ENCODE data around the gene SLC23A3. TPM values are rescaled to one million over a fixed set of nuclear protein-coding genes. Genes with fewer than 3 reads are reported as not detected.

The SLC23A3 gene
- total and polyA plus RNA-seq, 9 of the 15 experiments (the other 6 are each of a cell fraction or from before 2014, with no cell fraction given), result 0.06 to 0.64 (median 0.16) TPM

DNA sequence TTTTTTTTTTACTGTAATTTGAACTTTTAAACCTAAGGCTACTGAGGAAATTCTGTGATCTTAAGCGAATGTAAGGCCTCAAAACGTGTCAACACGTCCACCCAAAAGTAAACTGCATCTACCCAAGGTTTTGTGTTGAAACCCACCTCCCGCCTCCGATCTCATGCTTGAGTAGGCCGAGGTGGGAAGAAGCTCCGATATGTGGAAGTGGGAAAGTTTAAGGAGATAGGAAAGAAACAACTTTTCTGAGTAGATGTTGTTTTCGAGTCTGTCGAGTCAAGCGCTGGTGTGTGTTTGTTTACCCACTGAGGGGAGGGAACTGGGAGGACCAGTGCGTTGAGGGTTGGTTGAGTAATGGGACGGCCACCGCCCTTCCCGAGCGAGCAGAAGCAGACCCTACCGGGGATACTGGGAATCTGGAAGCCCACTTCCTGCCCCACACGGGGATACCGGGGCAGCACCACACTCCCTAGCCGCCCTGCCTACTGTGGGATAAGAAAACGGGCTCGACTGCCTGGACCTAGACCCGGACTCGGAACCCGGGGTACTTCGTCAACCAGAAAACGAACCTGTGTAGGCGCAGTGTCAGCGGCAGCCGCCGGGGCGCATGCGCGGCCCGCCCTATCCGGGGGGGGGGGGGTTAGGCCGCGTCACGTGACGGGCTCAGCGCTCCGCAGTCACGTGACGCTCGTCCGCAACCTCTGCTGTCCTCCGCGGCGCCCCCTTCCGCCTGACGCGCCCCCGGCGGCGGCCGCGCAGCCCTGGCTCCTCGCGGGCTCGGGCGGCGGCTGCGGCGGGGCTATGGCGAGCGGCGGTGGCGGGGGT is 7.9 kb upstream of the SLC23A3 start, which contains the start of gene RETREG2 (continued):
- TF ChIP-seq, protein P1, sequence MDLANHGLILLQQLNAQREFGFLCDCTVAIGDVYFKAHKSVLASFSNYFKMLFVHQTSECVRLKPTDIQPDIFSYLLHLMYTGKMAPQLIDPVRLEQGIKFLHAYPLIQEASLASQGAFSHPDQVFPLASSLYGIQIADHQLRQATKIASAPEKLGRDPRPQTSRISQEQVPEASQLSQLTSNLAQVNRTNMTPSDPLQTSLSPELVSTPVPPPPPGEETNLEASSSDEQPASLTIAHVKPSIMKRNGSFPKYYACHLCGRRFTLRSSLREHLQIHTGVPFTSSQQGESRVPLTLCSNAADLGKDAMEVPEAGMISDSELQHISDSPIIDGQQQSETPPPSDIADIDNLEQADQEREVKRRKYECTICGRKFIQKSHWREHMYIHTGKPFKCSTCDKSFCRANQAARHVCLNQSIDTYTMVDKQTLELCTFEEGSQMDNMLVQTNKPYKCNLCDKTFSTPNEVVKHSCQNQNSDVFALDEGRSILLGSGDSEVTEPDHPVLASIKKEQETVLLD (IDR thresholded peaks at IDR 0.05), result peak; percentile 56; the same call in 1 of the 2 replicates
- TF ChIP-seq GABPB1 (CRISPR knock-in tag; IDR thresholded peaks at IDR 0.05), result peak; percentile 40; the same call in 1 of the 2 replicates
- peak; percentile 72 for TF ChIP-seq POLR2AphosphoS5 (IDR thresholded peaks at IDR 0.05; ENCODE audit: control insufficient read depth, insufficient read depth, low read depth, low read length)
- no peak for TF ChIP-seq HLTF (IDR thresholded peaks at IDR 0.05)
- no peak for TF ChIP-seq JUNB (CRISPR knock-in tag; conservative IDR thresholded peaks at IDR 0.05)
- TF ChIP-seq GABPA (tag; conservative IDR thresholded peaks at IDR 0.05; ENCODE audit: low read depth), result peak; percentile 71
- TF ChIP-seq ZNF140 (CRISPR knock-in tag; IDR thresholded peaks at IDR 0.05), result no peak
- TF ChIP-seq NR2C1 (IDR thresholded peaks at IDR 0.05), result no peak
- no peak for TF ChIP-seq NR2C1 (tag; IDR thresholded peaks at IDR 0.05)
- TF ChIP-seq, protein P2, sequence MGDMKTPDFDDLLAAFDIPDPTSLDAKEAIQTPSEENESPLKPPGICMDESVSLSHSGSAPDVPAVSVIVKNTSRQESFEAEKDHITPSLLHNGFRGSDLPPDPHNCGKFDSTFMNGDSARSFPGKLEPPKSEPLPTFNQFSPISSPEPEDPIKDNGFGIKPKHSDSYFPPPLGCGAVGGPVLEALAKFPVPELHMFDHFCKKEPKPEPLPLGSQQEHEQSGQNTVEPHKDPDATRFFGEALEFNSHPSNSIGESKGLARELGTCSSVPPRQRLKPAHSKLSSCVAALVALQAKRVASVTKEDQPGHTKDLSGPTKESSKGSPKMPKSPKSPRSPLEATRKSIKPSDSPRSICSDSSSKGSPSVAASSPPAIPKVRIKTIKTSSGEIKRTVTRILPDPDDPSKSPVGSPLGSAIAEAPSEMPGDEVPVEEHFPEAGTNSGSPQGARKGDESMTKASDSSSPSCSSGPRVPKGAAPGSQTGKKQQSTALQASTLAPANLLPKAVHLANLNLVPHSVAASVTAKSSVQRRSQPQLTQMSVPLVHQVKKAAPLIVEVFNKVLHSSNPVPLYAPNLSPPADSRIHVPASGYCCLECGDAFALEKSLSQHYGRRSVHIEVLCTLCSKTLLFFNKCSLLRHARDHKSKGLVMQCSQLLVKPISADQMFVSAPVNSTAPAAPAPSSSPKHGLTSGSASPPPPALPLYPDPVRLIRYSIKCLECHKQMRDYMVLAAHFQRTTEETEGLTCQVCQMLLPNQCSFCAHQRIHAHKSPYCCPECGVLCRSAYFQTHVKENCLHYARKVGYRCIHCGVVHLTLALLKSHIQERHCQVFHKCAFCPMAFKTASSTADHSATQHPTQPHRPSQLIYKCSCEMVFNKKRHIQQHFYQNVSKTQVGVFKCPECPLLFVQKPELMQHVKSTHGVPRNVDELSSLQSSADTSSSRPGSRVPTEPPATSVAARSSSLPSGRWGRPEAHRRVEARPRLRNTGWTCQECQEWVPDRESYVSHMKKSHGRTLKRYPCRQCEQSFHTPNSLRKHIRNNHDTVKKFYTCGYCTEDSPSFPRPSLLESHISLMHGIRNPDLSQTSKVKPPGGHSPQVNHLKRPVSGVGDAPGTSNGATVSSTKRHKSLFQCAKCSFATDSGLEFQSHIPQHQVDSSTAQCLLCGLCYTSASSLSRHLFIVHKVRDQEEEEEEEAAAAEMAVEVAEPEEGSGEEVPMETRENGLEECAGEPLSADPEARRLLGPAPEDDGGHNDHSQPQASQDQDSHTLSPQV (IDR thresholded peaks at IDR 0.05), result 0 out of 2 replicates have a peak, but pooled peaks have one; percentile 27
- TF ChIP-seq HMGN3 (IDR thresholded peaks at IDR 0.05; ENCODE audit: borderline replicate concordance, extremely low read depth, insufficient read length, low read depth, low read length), result peak; percentile 58
- TF ChIP-seq TFE3 (CRISPR knock-in tag; IDR thresholded peaks at IDR 0.05), result peak; percentile 99
- peak; percentile 73; the same call in 1 of the 2 replicates for TF ChIP-seq NFRKB (IDR thresholded peaks at IDR 0.05; ENCODE audit: low read depth)
- TF ChIP-seq KLF6 (CRISPR knock-in tag; IDR thresholded peaks at IDR 0.05; ENCODE audit: borderline replicate concordance), result peak; percentile 97
- TF ChIP-seq RFX5 (IDR thresholded peaks at IDR 0.05; ENCODE audit: low read depth, low read length), result no peak
- TF ChIP-seq, protein P3, sequence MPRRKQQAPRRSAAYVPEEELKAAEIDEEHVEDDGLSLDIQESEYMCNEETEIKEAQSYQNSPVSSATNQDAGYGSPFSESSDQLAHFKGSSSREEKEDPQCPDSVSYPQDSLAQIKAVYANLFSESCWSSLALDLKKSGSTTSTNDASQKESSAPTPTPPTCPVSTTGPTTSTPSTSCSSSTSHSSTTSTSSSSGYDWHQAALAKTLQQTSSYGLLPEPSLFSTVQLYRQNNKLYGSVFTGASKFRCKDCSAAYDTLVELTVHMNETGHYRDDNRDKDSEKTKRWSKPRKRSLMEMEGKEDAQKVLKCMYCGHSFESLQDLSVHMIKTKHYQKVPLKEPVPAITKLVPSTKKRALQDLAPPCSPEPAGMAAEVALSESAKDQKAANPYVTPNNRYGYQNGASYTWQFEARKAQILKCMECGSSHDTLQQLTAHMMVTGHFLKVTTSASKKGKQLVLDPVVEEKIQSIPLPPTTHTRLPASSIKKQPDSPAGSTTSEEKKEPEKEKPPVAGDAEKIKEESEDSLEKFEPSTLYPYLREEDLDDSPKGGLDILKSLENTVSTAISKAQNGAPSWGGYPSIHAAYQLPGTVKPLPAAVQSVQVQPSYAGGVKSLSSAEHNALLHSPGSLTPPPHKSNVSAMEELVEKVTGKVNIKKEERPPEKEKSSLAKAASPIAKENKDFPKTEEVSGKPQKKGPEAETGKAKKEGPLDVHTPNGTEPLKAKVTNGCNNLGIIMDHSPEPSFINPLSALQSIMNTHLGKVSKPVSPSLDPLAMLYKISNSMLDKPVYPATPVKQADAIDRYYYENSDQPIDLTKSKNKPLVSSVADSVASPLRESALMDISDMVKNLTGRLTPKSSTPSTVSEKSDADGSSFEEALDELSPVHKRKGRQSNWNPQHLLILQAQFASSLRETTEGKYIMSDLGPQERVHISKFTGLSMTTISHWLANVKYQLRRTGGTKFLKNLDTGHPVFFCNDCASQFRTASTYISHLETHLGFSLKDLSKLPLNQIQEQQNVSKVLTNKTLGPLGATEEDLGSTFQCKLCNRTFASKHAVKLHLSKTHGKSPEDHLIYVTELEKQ (CRISPR knock-in tag; IDR thresholded peaks at IDR 0.05), result no peak
- TF ChIP-seq ZNF12 (CRISPR knock-in tag; IDR thresholded peaks at IDR 0.05), result no peak
